ENCODE measurements around the gene TEX53.

The TEX53 gene

GRCh38 chr9:114678130-114678529, 20.5 kb upstream of the TEX53 start:
- Histone ChIP-seq H3K27me3 (ENCODE audit: control insufficient read depth, insufficient read depth, low read length) (no peaks in the 10 kb centered on the region), H3K9ac (ENCODE audit: low read depth, low read length) (no peak overlapping the region), H3K4me3 (ENCODE audit: low read depth, low read length) (no peak overlapping the region)

GRCh38 chr9:114677418-114677817, 19.8 kb upstream of the TEX53 start:
- peaks cover 4% of the 10 kb centered on the region for H3K4me1 ChIP-seq (ENCODE audit: control insufficient read depth, insufficient read depth, low read length)
- H3K4me3 ChIP-seq (ENCODE audit: low read depth, low read length) = no peak overlapping the region
- no peaks in the 10 kb centered on the region for H3K9me3 ChIP-seq (ENCODE audit: control insufficient read depth, insufficient read depth, low read length)
- no peaks in the 10 kb centered on the region for H3K36me3 ChIP-seq (ENCODE audit: control insufficient read depth, insufficient read depth, low read length)
- no peaks in the 10 kb centered on the region for H3K27me3 ChIP-seq (ENCODE audit: control insufficient read depth, insufficient read depth, low read length)
- H3K9ac ChIP-seq (ENCODE audit: low read depth, low read length) = no peak overlapping the region

More at GRCh38 chr9:114678130-114678529, 20.5 kb upstream of the TEX53 start:
- H3K36me3 ChIP-seq (ENCODE audit: control insufficient read depth, insufficient read depth, low read length) = no peaks in the 10 kb centered on the region
- no peaks in the 10 kb centered on the region for H3K9me3 ChIP-seq (ENCODE audit: control insufficient read depth, insufficient read depth, low read length)
- peaks cover 4% of the 10 kb centered on the region for H3K4me1 ChIP-seq (ENCODE audit: control insufficient read depth, insufficient read depth, low read length)

- peaks cover 4% of the 10 kb centered on the region for H3K4me1 ChIP-seq (ENCODE audit: control insufficient read depth, insufficient read depth, low read length)
- no peaks in the 10 kb centered on the region for H3K36me3 ChIP-seq (ENCODE audit: control insufficient read depth, insufficient read depth, low read length)
- H3K9ac ChIP-seq (ENCODE audit: low read depth, low read length) = no peak overlapping the region
- H3K27me3 ChIP-seq (ENCODE audit: control insufficient read depth, insufficient read depth, low read length) = no peaks in the 10 kb centered on the region
- no peaks in the 10 kb centered on the region for H3K9me3 ChIP-seq (ENCODE audit: control insufficient read depth, insufficient read depth, low read length)
- no peak overlapping the region for H3K4me3 ChIP-seq (ENCODE audit: low read depth, low read length)
Measured at GRCh38 chr9:114676901-114677300, 19.3 kb upstream of the TEX53 start.

- H3K27me3 ChIP-seq (ENCODE audit: control insufficient read depth, insufficient read depth, low read length) = peaks cover 3% of the 10 kb centered on the region
- no peaks in the 10 kb centered on the region for H3K9me3 ChIP-seq (ENCODE audit: control insufficient read depth, insufficient read depth, low read length)
- H3K9ac ChIP-seq (ENCODE audit: low read depth, low read length) = no peak overlapping the region
- H3K36me3 ChIP-seq (ENCODE audit: control insufficient read depth, insufficient read depth, low read length) = no peaks in the 10 kb centered on the region
- H3K4me1 ChIP-seq (ENCODE audit: control insufficient read depth, insufficient read depth, low read length) = peaks cover 4% of the 10 kb centered on the region
- H3K4me3 ChIP-seq (ENCODE audit: low read depth, low read length) = no peak overlapping the region
Measured at GRCh38 chr9:114674798-114675540, 17.4 kb upstream of the TEX53 start.

- Histone ChIP-seq H3K27me3 (ENCODE audit: control insufficient read depth, insufficient read depth, low read length) (peaks cover 3% of the 10 kb centered on the region), H3K9ac (ENCODE audit: low read depth, low read length) (no peak overlapping the region), H3K4me1 (ENCODE audit: control insufficient read depth, insufficient read depth, low read length) (peaks cover 4% of the 10 kb centered on the region), H3K36me3 (ENCODE audit: control insufficient read depth, insufficient read depth, low read length) (no peaks in the 10 kb centered on the region), H3K4me3 (ENCODE audit: low read depth, low read length) (no peak overlapping the region), H3K9me3 (ENCODE audit: control insufficient read depth, insufficient read depth, low read length) (no peaks in the 10 kb centered on the region)
Measured at GRCh38 chr9:114674076-114674797, 16.6 kb upstream of the TEX53 start.

- Histone ChIP-seq H3K4me3 (ENCODE audit: low read depth, low read length) (no peak overlapping the region), H3K9ac (ENCODE audit: low read depth, low read length) (no peak overlapping the region), H3K9me3 (ENCODE audit: control insufficient read depth, insufficient read depth, low read length) (no peaks in the 10 kb centered on the region), H3K4me1 (ENCODE audit: control insufficient read depth, insufficient read depth, low read length) (peaks cover 4% of the 10 kb centered on the region), H3K27me3 (ENCODE audit: control insufficient read depth, insufficient read depth, low read length) (peaks cover 3% of the 10 kb centered on the region), H3K36me3 (ENCODE audit: control insufficient read depth, insufficient read depth, low read length) (no peaks in the 10 kb centered on the region)
Measured at GRCh38 chr9:114671605-114672004, 14.0 kb upstream of the TEX53 start.

- Histone ChIP-seq H3K9ac (ENCODE audit: low read depth, low read length) (no peak overlapping the region), H3K9me3 (ENCODE audit: control insufficient read depth, insufficient read depth, low read length) (no peaks in the 10 kb centered on the region), H3K4me1 (ENCODE audit: control insufficient read depth, insufficient read depth, low read length) (no peaks in the 10 kb centered on the region), H3K4me3 (ENCODE audit: low read depth, low read length) (no peak overlapping the region), H3K36me3 (ENCODE audit: control insufficient read depth, insufficient read depth, low read length) (no peaks in the 10 kb centered on the region), H3K27me3 (ENCODE audit: control insufficient read depth, insufficient read depth, low read length) (peaks cover 3% of the 10 kb centered on the region)
Measured at GRCh38 chr9:114669961-114670360, 12.4 kb upstream of the TEX53 start.

- H3K4me3 ChIP-seq (ENCODE audit: low read depth, low read length) = no peak overlapping the region
- no peaks in the 10 kb centered on the region for H3K4me1 ChIP-seq (ENCODE audit: control insufficient read depth, insufficient read depth, low read length)
- H3K36me3 ChIP-seq (ENCODE audit: control insufficient read depth, insufficient read depth, low read length) = no peaks in the 10 kb centered on the region
- H3K9me3 ChIP-seq (ENCODE audit: control insufficient read depth, insufficient read depth, low read length) = no peaks in the 10 kb centered on the region
- H3K9ac ChIP-seq (ENCODE audit: low read depth, low read length) = no peak overlapping the region
- peaks cover 3% of the 10 kb centered on the region for H3K27me3 ChIP-seq (ENCODE audit: control insufficient read depth, insufficient read depth, low read length)
Measured at GRCh38 chr9:114668146-114668545, 10.5 kb upstream of the TEX53 start.

- Histone ChIP-seq H3K36me3 (ENCODE audit: control insufficient read depth, insufficient read depth, low read length) (no peaks in the 10 kb centered on the region), H3K9me3 (ENCODE audit: control insufficient read depth, insufficient read depth, low read length) (no peaks in the 10 kb centered on the region), H3K27me3 (ENCODE audit: control insufficient read depth, insufficient read depth, low read length) (peaks cover 3% of the 10 kb centered on the region), H3K9ac (ENCODE audit: low read depth, low read length) (no peak overlapping the region), H3K4me3 (ENCODE audit: low read depth, low read length) (no peak overlapping the region), H3K4me1 (ENCODE audit: control insufficient read depth, insufficient read depth, low read length) (peaks cover 6% of the 10 kb centered on the region)
Measured at GRCh38 chr9:114666851-114667250, 9.2 kb upstream of the TEX53 start.

GRCh38 chr9:114666401-114666800, 8.8 kb upstream of the TEX53 start:
- Histone ChIP-seq H3K4me3 (ENCODE audit: low read depth, low read length) (no peak overlapping the region), H3K36me3 (ENCODE audit: control insufficient read depth, insufficient read depth, low read length) (no peaks in the 10 kb centered on the region), H3K27me3 (ENCODE audit: control insufficient read depth, insufficient read depth, low read length) (peaks cover 3% of the 10 kb centered on the region), H3K9me3 (ENCODE audit: control insufficient read depth, insufficient read depth, low read length) (no peaks in the 10 kb centered on the region), H3K9ac (ENCODE audit: low read depth, low read length) (no peak overlapping the region), H3K4me1 (ENCODE audit: control insufficient read depth, insufficient read depth, low read length) (peaks cover 6% of the 10 kb centered on the region)

- Histone ChIP-seq H3K9me3 (ENCODE audit: control insufficient read depth, insufficient read depth, low read length) (no peaks in the 10 kb centered on the region), H3K4me3 (ENCODE audit: low read depth, low read length) (no peak overlapping the region), H3K9ac (ENCODE audit: low read depth, low read length) (no peak overlapping the region), H3K27me3 (ENCODE audit: control insufficient read depth, insufficient read depth, low read length) (no peaks in the 10 kb centered on the region), H3K4me1 (ENCODE audit: control insufficient read depth, insufficient read depth, low read length) (peaks cover 6% of the 10 kb centered on the region), H3K36me3 (ENCODE audit: control insufficient read depth, insufficient read depth, low read length) (no peaks in the 10 kb centered on the region)
Measured at GRCh38 chr9:114664181-114664580, 6.6 kb upstream of the TEX53 start.

Measured in iPS-15b (cell line).